HG03378 (cell line): ENCODE measurements around the gene LAMC1.
A peak's percentile ranks its signal among the peaks of the same experiment; 100 is the strongest.
"Not testable (repeated sequence)": the region's sequence is repeated elsewhere in the genome, so short reads cannot be mapped to it uniquely, and the experiment has no call there.

ENCODE experiments used
- ATAC-seq: cut with Tn5 transposase; IDR thresholded peaks from one replicate; pipeline ENCODE4 v1.9.1; 2021; ENCODE audit warnings: mild to moderate bottlenecking, moderate library complexity; ENCODE audit not compliant: unreplicated experiment

The LAMC1 gene

GRCh38 chr1:183040547-183040971, 17.3 kb downstream of the LAMC1 start:
- no peak for ATAC-seq

DNA sequence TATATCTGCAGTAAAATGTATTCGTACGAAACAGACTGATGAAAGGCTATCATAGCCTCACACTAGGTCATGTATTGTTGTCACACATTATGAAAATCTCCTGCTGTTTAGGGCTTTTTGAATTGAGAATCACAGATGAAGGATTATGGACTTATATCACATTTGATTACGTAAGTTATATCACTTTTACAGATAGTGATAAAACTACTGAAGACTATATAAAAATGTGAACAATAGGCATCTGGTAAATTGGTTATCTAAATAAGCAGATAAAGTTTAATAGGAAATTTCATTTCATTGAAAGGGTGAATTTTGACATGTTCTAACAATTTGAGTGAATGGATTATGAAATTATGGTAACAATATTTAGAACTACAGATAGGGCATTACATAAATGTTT, 20.0 kb downstream of the LAMC1 start:
- no peak for ATAC-seq

DNA sequence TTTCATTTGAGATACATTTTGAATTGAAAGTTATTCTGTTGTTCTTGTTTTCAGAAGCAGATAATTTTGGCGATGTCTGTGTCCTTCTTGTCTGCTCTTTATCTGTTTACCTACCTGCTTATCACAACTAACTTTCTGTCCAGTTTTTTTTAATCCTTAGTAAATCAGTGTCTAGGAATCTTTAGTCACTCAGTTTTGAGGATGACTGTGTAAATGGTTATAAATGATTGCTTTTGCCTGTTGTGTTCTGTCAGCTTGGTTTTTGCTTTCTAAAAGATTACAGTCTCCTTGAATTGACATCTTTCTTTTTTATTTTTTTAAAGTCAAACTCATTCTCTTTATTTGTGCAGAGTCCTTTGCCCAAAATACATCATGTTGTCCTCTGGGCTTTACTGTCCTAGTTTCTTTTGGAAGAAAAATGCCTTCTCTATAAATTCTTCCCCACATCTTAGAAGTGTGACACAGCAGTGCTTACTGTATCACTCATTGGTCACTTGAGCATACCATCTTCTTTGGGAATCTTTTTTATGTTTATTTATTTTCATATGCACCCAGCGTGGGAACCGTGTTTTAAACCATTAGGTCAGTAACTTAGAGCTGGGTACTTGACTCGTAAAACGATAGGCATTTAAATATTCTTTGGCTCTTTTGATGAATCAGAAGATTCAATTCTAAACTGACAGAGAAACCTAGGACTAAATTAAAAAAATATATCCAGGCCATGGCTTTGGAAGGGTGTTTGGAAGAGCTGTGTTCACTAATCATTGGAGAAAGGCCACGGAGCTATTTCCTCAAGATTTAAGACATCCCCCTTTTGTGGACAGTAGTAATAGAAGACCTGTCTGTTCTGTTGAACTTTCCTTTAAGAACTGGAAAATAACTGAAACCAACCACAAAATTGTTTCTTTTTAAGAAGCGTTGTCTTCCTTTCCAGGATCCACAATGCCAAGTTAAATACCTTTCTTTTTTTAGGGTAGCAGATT, 20.9 kb downstream of the LAMC1 start:
- no peak for ATAC-seq

- ATAC-seq, result no peak
Observed at GRCh38 chr1:183044893-183045649, 21.9 kb downstream of the LAMC1 start.

- ATAC-seq, result peak; percentile 99
Observed at GRCh38 chr1:183048087-183049085, 25.2 kb downstream of the LAMC1 start.

GRCh38 chr1:183051546-183051945, 28.3 kb downstream of the LAMC1 start:
- ATAC-seq, result no peak

DNA sequence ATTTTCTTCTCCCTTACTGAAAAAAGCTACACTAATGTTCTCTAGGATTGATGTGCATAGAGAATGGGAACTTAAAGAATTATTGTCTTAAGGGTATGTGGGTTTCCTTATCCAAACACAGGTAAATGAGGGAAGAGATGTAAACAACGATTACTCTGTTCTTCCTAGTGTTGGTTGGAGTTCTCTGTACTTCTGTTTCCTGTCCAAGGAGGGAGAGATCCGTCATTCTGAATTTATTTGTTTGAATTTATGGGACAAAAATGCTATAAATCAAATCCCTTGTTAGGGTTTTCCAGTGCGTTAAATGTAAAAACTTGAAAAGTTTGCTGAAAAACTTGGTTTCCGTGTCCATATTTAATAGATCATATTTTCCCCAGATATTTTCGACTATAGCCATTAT, 29.6 kb downstream of the LAMC1 start:
- ATAC-seq, result no peak

DNA sequence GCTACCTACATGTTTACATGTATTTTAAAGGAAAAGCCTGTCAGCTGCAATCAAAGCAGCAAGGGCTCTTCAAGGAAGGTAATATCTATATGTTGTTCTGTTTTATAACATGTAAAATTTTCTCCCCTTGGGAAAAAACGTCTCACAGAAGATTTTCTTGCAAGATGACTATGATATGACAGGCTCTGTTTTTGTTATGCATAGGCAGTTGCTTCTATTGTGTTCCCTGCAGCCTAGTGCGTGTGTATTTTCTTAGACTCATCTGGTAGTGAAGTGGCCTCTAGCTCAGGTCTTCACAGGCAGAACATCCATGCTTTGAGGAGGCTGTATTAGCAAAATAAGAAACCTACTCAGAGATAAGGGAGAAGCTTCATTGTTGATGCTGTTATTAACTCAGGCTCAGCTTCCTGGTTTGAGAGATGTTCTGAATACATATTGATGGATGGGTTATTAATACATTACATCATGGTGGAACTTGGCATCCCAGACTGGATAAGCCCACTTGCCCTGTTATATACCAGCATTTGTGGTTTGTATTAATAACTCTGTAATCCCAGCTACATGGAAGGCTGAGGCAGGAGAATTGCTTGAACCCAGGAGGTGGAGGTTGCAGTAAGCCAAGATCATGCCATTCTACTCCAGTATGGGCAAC, 35.8 kb downstream of the LAMC1 start:
- ATAC-seq, result no peak

DNA sequence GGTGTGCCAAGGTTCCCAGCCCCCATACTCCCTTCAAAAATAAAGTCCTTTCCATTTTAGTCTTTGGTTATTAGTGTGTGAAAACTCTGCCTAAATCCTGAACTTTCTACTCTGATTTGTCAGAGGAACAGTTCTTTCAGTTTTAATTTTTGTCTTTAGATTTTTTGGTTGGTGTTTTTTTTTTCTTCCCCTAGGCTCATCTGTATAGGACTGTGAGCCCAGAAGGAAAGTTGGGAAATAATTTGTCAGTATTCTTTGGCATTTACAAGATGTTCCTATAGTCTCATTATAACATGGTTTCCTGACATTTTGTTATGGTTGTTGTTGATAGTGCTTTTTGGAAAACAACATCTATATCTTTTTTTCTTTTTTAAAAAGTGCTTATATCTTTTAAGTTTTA, 38.0 kb downstream of the LAMC1 start:
- ATAC-seq, result no peak

DNA sequence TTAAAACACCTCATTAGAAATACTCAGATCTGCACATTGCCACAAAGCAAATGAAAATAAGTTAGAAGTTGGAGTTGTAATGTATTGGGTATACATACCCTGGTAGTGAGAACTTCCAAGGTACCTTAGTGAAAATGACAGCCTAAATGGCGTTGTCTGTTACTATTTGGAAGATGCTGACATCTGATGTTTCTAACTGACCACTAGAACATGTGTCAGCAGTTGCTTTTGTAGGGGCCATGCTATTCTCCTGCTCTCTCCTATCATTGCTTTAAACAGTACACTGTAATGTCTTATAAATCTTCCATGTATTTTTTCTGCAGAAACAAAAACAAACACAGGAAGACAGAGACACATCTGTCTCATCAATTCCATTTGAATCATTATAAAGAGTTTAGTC, 40.1 kb downstream of the LAMC1 start:
- no peak for ATAC-seq

GRCh38 chr1:183065168-183065706, 42.0 kb downstream of the LAMC1 start:
- ATAC-seq, result no peak

DNA sequence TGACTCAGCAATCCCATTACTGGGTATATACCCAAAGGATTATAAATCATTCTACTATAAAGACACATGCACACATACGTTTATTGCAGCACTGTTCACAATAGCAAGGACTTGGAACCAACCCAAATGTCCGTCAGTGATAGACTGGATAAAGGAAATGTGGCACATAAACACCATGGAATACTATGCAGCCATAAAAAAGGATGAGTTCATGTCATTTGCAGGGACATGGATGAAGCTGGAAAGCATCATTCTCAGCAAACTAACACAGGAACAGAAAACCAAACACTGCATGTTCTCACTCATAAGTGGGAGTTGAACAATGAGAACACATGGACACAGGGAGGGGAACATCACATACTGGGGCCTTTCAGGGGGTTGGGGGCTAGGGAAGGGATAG, 43.2 kb downstream of the LAMC1 start:
- ATAC-seq, result not testable (repeated sequence)

DNA sequence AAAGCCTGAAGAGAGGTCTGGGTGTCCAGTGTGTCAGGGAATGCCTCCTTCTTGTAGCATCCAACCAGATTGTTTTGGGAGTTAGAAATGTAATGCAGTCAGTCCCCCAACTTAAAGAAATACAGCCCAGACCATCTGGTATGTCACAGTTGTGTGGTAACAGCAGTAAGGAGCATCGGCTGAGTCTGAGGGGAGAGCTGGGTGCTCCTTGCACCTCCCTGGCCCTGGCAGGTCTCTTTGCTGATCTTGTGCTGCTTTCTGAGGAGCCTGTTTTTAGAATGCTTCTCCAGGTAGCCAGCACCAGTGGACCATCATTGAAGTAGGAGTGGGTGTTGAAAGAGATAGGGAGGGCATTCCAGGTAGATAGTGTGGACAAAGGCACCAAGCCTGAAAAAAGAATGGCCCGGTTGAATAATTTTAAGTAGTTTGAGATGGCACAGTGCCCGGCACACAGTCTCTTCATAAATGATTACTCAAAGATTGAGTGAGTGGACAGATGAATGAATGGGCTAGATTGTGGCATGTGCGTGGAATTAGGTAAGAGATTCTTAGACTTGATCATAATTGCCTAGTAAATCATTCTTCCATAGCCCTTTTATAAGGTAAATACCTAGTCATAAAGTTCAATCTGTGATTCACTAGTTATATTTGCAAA, 46.5 kb downstream of the LAMC1 start:
- no peak for ATAC-seq

DNA sequence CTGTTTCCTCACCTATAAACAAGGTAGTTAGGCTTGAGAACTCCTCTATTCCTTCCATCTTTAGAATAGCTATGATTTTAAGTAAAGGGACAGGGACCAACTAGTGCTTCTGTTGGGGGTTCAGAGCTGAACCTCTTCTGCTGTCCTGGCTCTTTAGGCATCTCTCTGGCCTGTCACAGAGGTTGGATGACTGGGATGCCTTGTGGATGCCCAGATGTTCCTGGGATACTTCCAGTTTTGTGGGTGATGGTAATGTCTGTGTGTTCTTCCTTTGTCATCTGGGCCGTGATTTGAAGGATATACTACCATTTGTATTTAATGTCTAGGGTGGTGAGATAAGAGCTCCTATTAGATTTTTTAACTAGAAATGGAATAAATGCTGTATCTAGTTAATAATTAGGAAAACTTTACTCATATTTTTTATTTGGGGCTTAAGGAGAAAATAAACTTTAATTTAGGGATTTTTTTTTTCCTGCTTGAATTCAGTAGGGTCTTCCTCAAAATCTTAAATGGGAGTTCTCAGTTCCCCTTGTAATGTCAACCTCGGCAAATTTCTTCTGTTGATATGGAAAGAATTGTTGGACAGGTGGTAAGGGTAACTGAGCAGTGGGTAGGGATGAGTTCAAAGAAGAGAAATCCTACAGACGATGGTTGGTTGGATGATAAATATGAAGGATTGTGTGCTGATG, 47.2 kb downstream of the LAMC1 start:
- ATAC-seq, result no peak

- peak; percentile 89 for ATAC-seq
Observed at GRCh38 chr1:183070923-183071618, 47.9 kb downstream of the LAMC1 start.

DNA sequence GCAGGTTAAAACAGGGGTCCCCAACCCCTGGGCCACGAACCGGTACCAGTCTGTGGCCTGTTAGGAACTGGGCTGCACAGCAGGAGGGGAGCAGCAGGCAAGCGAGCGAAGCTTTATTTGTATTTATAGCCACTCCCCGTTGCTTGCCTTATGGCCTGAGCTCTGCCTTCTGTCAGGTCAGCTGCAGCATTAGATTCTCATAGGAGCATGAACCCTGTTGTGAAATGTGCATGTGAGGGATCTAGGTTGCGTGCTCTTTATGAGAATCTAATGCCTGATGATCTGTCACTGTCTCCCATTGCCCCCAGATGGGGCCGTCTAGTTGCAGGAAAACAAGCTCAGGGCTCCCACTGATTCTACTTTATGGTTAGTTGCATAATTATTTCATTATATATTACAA, 49.4 kb downstream of the LAMC1 start:
- not testable (repeated sequence) for ATAC-seq

DNA sequence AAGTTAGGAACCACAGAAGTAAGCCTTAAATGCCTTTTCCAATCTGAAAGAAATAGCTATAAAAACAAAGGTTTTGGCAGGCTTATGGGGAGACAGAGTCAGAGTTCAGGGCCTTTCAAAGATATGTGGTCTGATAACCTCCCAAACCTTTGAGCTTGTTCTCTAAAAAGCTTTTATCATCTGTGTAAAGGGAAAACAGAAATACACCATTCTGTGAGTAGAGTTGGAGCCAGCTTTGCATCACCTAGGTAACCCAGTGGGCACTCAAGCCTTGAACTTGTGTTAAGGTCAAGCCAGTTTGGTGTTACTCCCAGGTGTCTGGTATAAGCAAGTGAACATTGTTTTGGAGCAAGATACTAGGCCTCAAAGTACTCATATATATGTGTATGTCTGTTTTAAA, 50.1 kb downstream of the LAMC1 start:
- no peak for ATAC-seq

- no peak for ATAC-seq
Observed at GRCh38 chr1:183074215-183074614, 51.0 kb downstream of the LAMC1 start.
